HepG2 (cell line): ENCODE data around the gene WFDC12. TPM values are rescaled to one million over a fixed set of nuclear protein-coding genes. Genes with fewer than 3 reads are reported as not detected.

Source experiments
- ATAC-seq: fragments of 200-7000 bp; cut with Tn5 transposase; 3 replicates; pipeline ENCODE4 v1.9.1; 2020; ENCODE audit warnings: mild to moderate bottlenecking, moderate library complexity
- BruUV-seq: library from RNA; stranded (reverse); fragments of 400-500 nt; replicated peaks from 2 replicates; lab custom pipeline; 2021; lab: Mats Ljungman, UMichigan
- CTCF ChIA-PET: fragments of 300-600 bp; formaldehyde crosslinking; extraction: SDS; loops from one replicate; lab custom pipeline; 2021; ENCODE audit warnings: low total read pairs, inconsistent platforms, low intra/inter-chr PET ratio; lab: Yijun Ruan, JAX
- POLR2A ChIA-PET: fragments of 350-600 bp; sonication (Branson Sonifier 250); formaldehyde crosslinking; loops from one replicate; lab custom pipeline; 2020; ENCODE audit warnings: antibody characterized with exemption, inconsistent platforms; lab: Yijun Ruan, JAX
- DNase-seq: peaks from one replicate; pipeline ENCODE4 v3.0.0-alpha.2; 2015; ENCODE audit warnings: low spot score
- FAIRE-seq: peaks from 3 replicates; lab custom pipeline; 2011; peaks lifted over from hg19 to GRCh38; lab: Jason Lieb, UNC
- H2AFZ ChIP-seq: one replicate; pipeline ENCODE4 v1.6.1; 2011; ENCODE audit warnings: low read length, inconsistent platforms
- H3K27ac ChIP-seq: fragments of 300-600 bp; 3 replicates; pipeline ENCODE4 v1.8.0; 2011; ENCODE audit warnings: mixed run types, mild to moderate bottlenecking, mixed read lengths, low read length, inconsistent platforms; ENCODE audit not compliant: insufficient read depth; ENCODE audit errors: extremely low read length
- H3K27me3 ChIP-seq, 2 experiments: fragments of 200-600 bp in 1 of 2; 2 replicates in 1 of 2; 3 replicates in 1 of 2; pipeline versions ENCODE4 v1.6.0 to v1.8.0; 2011; ENCODE audit warnings: low read length in 2 of 2, mild to moderate bottlenecking in 2 of 2, moderate library complexity in 2 of 2, inconsistent platforms in 1 of 2; ENCODE audit not compliant: insufficient read depth in 2 of 2, control insufficient read depth in 1 of 2
- H3K36me3 ChIP-seq, 2 experiments: fragments of 200-600 bp in 1 of 2; replicated peaks in 1 of 2; 2 replicates in 1 of 2; 3 replicates in 1 of 2; pipeline versions ENCODE4 v1.5.1 to v1.8.0; 2011; ENCODE audit warnings: low read length in 2 of 2, inconsistent platforms in 1 of 2; ENCODE audit not compliant: insufficient read depth in 2 of 2, control insufficient read depth in 1 of 2
- H3K4me1 ChIP-seq: 2 replicates; pipeline ENCODE4 v1.5.1; 2012; ENCODE audit warnings: low read length, inconsistent platforms; ENCODE audit not compliant: insufficient read depth
- H3K4me2 ChIP-seq: 2 replicates; pipeline ENCODE4 v1.6.0; 2011; ENCODE audit warnings: low read depth, low read length, inconsistent platforms
- H3K4me3 ChIP-seq, 3 experiments: fragments of 200-600 bp in 1 of 3; sonication (generic), shearing (Covaris generic) in 1 of 3; replicated peaks in 1 of 3; 2 replicates each; pipeline ENCODE4 v1.5.1; 2011 to 2016; ENCODE audit warnings: low read length in 3 of 3, inconsistent platforms in 2 of 3, low read depth in 2 of 3, mild to moderate bottlenecking in 2 of 3, control low read depth in 1 of 3, mixed read lengths in 1 of 3; ENCODE audit not compliant: insufficient read depth in 1 of 3
- H3K79me2 ChIP-seq: one replicate; pipeline ENCODE4 v1.6.1; 2011; ENCODE audit warnings: low read length, inconsistent platforms; ENCODE audit not compliant: insufficient read depth
- H3K9ac ChIP-seq: 2 replicates; pipeline ENCODE4 v1.6.0; 2011; ENCODE audit warnings: mild to moderate bottlenecking, low read depth, low read length, inconsistent platforms; ENCODE audit not compliant: insufficient read depth
- H3K9me3 ChIP-seq: 2 replicates; pipeline ENCODE4 v1.5.1; 2012; ENCODE audit warnings: mild to moderate bottlenecking, low read length
- H4K20me1 ChIP-seq: 2 replicates; pipeline ENCODE4 v1.6.0; 2011; ENCODE audit warnings: inconsistent platforms, mild to moderate bottlenecking, low read length, moderate library complexity; ENCODE audit not compliant: insufficient read depth
- KLF11 ChIP-seq: IDR thresholded peaks from 2 replicates; pipeline ENCODE4 v1.6.1; 2016; ENCODE audit warnings: missing compliant biosample characterization
- WGBS: methylation state at CpG from one replicate; pipeline ENCODE4 v1.1.6; 2017; ENCODE audit warnings: low lambda C conversion rate; 5-methylcytosine and 5-hydroxymethylcytosine counted together
- in situ Hi-C: cut with HindIII; loops from 2 replicates; pipeline ENCODE4 v1.10.0; 2017; ENCODE audit warnings: low pct_unique_long_range_greater_than_20kb; ENCODE audit not compliant: extremely low pct_ligation_motif_present
- intact Hi-C: fragments of 100-400 bp; cut with micrococcal nuclease; formaldehyde crosslinking; loops from one replicate; pipeline ENCODE4 v1.10.0; 2022; ENCODE audit not compliant: unreplicated experiment
- polyA plus RNA-seq, 8 experiments: library from polyadenylated mRNA; depleted of rRNA in 3 of 8; stranded (reverse) in 7 of 8; unstranded in 1 of 8; fragments of >200 nt; fragmentation: Illumina TruSeq in 4 of 8; extraction: Trizol in 4 of 8; gene quantifications; 2 replicates each; pipeline versions ENCODE4 v1.2.1 to v1.2.3, GENCODE V29; 2011 to 2016; ENCODE audit warnings: low read depth in 4 of 8, missing spikeins in 1 of 8, mixed read lengths in 1 of 8; ENCODE audit not compliant: insufficient read depth in 1 of 8
- total RNA-seq, 5 experiments: library from RNA; depleted of rRNA; stranded (reverse); fragments of >200 nt; fragmentation: Illumina TruSeq; extraction: Trizol; gene quantifications; 2 replicates each; pipeline ENCODE4 v1.2.3, GENCODE V29; 2016; ENCODE audit warnings: low read depth in 1 of 5
- TF ChIP-seq, protein P1 (sequence below): sonication (generic); formaldehyde crosslinking; IDR thresholded peaks from 2 replicates; pipeline ENCODE4 v1.4.0; 2020; ENCODE audit warnings: missing genetic modification reagents

WFDC12 gene
- total and polyA plus RNA-seq, 2 of the 13 experiments (the other 11 are each of a cell fraction or from before 2014, with no cell fraction given): not detected

DNA sequence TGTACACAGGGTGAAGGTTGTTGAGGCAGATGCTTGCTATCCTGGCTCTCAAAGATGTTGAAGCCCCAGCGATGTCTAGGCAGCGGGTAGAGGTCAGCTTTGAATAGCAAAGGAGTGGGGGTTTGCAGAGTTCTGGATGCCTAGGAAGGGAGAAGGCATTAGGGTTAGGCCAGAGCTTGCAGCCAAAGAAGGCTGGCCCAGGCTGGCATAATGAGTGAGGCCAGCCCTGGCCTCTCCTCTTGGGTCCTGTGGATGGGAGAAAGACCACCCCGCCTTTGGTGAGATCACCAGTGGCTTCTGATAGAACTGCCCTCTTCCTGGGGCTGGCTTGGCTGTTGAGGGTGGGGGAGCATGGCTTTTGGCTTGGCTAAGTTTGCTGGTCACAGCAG, 8.9 kb downstream of the WFDC12 start:
- intact Hi-C loops: no loop called here
- POLR2A ChIA-PET: no interaction called here

More for the DNA sequence above, 8.9 kb downstream of the WFDC12 start:
- DNase-seq (no peak), ATAC-seq (no peak), FAIRE-seq (no peak)
- WGBS: 11% methylated on average over 2 of the region's 3 CpGs
- CTCF ChIA-PET: no interaction called here
- TF ChIP-seq, protein P1, sequence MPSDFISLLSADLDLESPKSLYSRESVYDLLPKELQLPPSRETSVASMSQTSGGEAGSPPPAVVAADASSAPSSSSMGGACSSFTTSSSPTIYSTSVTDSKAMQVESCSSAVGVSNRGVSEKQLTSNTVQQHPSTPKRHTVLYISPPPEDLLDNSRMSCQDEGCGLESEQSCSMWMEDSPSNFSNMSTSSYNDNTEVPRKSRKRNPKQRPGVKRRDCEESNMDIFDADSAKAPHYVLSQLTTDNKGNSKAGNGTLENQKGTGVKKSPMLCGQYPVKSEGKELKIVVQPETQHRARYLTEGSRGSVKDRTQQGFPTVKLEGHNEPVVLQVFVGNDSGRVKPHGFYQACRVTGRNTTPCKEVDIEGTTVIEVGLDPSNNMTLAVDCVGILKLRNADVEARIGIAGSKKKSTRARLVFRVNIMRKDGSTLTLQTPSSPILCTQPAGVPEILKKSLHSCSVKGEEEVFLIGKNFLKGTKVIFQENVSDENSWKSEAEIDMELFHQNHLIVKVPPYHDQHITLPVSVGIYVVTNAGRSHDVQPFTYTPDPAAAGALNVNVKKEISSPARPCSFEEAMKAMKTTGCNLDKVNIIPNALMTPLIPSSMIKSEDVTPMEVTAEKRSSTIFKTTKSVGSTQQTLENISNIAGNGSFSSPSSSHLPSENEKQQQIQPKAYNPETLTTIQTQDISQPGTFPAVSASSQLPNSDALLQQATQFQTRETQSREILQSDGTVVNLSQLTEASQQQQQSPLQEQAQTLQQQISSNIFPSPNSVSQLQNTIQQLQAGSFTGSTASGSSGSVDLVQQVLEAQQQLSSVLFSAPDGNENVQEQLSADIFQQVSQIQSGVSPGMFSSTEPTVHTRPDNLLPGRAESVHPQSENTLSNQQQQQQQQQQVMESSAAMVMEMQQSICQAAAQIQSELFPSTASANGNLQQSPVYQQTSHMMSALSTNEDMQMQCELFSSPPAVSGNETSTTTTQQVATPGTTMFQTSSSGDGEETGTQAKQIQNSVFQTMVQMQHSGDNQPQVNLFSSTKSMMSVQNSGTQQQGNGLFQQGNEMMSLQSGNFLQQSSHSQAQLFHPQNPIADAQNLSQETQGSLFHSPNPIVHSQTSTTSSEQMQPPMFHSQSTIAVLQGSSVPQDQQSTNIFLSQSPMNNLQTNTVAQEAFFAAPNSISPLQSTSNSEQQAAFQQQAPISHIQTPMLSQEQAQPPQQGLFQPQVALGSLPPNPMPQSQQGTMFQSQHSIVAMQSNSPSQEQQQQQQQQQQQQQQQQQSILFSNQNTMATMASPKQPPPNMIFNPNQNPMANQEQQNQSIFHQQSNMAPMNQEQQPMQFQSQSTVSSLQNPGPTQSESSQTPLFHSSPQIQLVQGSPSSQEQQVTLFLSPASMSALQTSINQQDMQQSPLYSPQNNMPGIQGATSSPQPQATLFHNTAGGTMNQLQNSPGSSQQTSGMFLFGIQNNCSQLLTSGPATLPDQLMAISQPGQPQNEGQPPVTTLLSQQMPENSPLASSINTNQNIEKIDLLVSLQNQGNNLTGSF: 0 out of 2 replicates have a peak, but pooled peaks have one; percentile 14
- TF ChIP-seq KLF11 (CRISPR knock-in tag): no peak
- peaks cover 7% of the 10 kb centered on the region; the same call in 1 of the 2 replicates for H3K4me1 ChIP-seq
- H3K9ac ChIP-seq: no peak overlapping the region
- H3K4me2 ChIP-seq: no peak overlapping the region
- no peaks in the 10 kb centered on the region for H3K36me3 ChIP-seq
- no TSS peak for BruUV-seq
- H4K20me1 ChIP-seq: no peaks in the 10 kb centered on the region
- H3K27me3 ChIP-seq: peaks cover 10 to 34% of the 10 kb centered on the region in 2 experiments; a peak in 2 of 5 replicates
- no peaks in the 10 kb centered on the region for H3K79me2 ChIP-seq
- in situ Hi-C loops: no loop called here
- no peak overlapping the region for H3K4me3 ChIP-seq
- H3K9me3 ChIP-seq: no peaks in the 10 kb centered on the region
- H2AFZ ChIP-seq: no peak overlapping the region
- H3K27ac ChIP-seq: no peak overlapping the region
